Measurements from ENCODE around the gene CRHR2.

DNA sequence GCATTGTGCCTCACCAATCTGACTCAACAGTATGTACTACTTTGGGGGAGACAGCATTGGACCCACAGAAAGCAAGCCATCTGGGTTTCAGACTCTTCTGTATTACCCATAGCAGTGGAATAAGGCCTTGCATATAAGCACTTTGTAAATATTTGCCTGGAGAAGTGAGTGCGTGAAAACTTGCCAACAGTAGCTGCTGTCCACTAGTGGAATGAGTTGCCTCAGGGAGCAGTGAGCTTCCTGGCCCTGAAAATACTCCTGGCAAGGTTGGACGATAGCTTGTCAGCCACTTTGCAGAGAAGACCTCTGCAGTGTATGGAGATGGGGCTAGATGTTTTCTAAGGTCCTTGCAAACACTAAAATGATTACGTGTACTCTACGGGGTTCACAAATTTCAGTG, 65.9 kb downstream of the CRHR2 start:
- TF ChIP-seq RCOR1 (IDR thresholded peaks at IDR 0.05; ENCODE audit: low read length) (no peak), RAD21 (IDR thresholded peaks at IDR 0.05; ENCODE audit: low read length) (no peak)
- TF ChIP-seq, protein P1, sequence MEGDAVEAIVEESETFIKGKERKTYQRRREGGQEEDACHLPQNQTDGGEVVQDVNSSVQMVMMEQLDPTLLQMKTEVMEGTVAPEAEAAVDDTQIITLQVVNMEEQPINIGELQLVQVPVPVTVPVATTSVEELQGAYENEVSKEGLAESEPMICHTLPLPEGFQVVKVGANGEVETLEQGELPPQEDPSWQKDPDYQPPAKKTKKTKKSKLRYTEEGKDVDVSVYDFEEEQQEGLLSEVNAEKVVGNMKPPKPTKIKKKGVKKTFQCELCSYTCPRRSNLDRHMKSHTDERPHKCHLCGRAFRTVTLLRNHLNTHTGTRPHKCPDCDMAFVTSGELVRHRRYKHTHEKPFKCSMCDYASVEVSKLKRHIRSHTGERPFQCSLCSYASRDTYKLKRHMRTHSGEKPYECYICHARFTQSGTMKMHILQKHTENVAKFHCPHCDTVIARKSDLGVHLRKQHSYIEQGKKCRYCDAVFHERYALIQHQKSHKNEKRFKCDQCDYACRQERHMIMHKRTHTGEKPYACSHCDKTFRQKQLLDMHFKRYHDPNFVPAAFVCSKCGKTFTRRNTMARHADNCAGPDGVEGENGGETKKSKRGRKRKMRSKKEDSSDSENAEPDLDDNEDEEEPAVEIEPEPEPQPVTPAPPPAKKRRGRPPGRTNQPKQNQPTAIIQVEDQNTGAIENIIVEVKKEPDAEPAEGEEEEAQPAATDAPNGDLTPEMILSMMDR (IDR thresholded peaks at IDR 0.05) = no peak
